HG03196 (cell line): ENCODE data around the gene UBE2L3.
A peak's percentile ranks its signal among the peaks of the same experiment; 100 is the strongest.
"Not testable (repeated sequence)": the region's sequence is repeated elsewhere in the genome, so short reads cannot be mapped to it uniquely, and the experiment has no call there.

Experiments used
- ATAC-seq: cut with Tn5 transposase; IDR thresholded peaks from one replicate; pipeline ENCODE4 v1.9.1; 2021; ENCODE audit not compliant: unreplicated experiment

The UBE2L3 gene

DNA sequence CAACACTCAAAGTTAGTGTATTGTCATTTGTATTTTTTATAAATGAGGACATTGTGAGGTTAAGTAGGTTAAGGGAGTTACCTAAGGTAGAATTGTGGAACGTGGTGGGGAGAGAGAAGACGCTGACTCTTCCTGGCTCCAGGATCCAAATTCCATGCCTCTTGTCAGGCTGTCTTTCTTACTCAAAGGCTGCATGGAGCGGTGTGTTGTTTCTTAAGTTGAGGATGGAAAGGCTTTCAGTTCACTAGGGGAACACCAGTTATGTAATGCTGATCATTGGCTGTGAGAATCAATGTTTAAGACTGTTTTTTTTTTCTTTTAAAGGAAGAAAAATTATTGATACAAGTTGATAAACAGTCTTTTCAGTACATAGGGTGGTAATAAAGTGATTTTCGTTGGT, 2.9 kb downstream of the UBE2L3 start:
- no peak for ATAC-seq

DNA sequence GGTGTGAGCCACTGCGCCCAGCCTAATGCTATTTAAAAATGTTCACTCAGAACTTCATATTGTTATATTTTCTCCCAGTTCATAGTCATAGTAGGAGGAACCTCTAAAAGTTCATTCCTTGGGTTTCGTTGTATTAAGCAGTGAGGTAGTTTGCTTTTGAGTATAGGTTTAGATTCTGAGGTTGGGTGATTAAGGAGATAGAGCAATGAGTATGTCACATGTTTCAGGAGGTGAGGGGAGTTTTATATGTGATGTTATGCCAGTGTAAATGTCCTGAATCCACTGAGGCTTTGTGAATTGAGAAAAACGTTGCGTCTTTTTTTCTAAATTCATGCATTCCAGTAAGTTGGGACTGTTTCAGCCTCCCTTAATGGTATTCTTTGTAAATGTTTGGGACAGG, 4.2 kb downstream of the UBE2L3 start:
- ATAC-seq: no peak

DNA sequence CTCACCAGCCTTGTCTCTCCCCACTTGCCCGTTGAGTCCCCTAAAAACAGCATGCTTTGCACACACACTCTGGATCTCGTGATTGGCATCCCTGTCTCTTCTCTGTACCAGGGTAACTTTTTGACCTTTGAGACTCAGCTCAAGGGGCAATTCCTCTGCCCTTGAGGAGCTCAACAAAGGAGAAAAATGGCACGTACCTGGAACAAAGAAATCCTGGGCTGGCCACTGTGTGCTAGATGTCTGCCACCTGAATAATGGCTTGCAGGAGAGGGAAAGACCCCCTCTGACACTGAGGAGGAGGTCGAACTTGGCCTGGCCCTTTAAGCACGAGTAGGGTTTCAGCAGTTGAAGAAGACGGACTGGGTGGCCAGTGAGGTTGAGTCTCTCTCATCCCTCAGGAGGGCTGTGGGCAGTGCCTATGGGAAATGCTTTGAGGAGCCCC, 5.8 kb downstream of the UBE2L3 start:
- no peak for ATAC-seq

DNA sequence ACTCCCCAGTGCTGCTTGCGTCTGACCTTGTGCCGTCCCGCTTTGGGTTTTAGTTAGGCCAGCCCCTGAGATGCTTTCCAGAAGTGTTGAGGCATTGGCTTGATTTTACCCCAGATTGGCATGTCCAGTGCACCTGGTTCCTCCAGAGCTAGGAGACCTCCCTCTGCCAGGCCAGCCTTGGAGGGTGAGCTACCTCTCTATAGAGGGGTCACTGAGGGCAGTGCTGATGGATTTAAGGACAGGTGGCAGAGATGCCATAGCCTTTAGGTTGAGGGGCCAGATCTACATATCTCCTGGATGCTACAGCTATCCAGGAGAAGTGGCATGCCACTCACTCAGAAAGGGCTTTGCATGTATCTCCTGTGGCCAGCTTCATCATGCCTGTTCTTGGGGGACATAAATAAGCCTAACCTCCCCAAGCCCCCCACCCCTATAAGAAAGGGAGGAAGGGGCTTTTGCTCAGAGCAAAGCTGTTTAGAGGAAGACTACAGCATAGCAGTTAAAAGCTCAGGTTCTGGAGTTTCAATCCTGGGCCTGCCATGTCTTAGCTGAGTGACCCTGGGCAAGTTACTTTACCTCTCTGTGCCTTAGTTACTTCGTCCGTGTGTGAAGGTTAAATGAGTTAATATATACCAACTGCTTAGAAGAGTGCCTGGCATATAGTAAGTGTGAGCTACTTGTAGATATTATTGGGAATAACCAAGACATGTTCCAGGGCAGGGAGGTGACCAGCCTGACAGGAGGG, 6.4 kb downstream of the UBE2L3 start:
- ATAC-seq: no peak

DNA sequence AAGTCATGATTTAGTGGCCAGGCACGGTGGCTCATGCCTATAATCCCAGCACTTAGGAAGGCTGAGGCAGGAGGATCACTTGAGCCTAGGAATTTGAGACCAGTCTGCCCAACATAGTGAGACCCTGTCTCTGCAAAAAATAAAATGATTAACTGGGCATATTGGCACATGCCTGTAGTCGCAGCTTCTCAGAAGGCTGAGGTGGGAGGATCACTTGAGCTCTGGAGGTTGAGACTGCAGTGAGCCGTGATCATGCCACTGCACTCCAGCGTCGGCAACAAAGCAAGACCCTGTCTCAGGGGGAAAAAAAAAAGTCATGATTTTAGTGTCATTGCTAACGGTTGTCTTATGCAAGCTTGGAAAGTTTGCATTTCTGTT, 11.9 kb downstream of the UBE2L3 start:
- ATAC-seq: no peak

DNA sequence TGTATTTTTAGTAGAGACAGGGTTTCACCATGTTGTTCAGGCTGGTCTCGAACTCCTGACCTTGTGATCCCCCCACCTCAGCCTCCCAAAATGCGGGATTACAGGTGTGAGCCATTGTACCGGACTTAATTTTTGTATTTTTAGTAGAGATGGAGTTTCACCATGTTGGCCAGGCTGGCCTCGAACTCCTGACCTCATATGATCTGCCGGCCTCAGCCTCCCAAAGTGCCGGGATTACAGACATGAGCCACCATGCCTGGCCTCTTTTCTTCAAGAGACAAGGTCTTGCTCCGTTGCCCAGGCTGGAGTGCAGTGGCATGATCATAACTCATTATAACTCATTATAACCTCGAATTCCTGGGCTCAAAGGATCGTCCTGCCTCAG, 13.1 kb downstream of the UBE2L3 start:
- not testable (repeated sequence) for ATAC-seq

DNA sequence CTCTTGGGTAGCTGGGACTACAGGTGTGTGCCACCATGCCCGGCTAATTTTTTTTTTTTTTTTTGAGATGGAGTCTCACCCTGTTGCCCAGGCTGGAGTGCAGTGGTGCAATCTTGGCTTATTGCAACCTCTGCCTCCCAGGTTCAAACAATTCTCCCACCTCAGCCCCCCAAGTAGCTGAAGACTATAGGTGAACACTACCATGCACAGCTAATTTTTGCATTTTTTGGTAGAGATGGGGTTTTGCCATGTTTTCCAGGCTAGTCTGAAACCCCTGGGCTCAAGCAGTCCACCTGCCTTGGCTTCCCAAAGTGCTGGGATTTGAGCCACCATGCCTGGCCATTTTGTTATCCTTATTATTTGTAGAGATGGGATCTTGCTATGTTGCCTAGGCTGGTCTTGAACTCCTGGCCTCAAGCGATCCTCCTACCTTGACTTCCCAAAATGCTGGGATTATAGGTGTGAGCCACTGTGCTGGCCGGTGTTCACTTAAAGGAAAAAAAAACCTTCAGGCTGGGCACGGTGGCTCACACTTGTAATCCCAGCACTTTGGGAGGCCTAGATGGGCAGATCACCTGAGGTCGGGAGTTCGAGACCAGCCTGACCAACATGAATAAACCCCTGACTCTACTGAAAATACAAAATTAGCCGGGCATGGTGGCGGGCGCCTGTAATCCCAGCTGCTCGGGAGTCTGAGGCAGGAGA, 13.6 kb downstream of the UBE2L3 start:
- not testable (repeated sequence) for ATAC-seq

DNA sequence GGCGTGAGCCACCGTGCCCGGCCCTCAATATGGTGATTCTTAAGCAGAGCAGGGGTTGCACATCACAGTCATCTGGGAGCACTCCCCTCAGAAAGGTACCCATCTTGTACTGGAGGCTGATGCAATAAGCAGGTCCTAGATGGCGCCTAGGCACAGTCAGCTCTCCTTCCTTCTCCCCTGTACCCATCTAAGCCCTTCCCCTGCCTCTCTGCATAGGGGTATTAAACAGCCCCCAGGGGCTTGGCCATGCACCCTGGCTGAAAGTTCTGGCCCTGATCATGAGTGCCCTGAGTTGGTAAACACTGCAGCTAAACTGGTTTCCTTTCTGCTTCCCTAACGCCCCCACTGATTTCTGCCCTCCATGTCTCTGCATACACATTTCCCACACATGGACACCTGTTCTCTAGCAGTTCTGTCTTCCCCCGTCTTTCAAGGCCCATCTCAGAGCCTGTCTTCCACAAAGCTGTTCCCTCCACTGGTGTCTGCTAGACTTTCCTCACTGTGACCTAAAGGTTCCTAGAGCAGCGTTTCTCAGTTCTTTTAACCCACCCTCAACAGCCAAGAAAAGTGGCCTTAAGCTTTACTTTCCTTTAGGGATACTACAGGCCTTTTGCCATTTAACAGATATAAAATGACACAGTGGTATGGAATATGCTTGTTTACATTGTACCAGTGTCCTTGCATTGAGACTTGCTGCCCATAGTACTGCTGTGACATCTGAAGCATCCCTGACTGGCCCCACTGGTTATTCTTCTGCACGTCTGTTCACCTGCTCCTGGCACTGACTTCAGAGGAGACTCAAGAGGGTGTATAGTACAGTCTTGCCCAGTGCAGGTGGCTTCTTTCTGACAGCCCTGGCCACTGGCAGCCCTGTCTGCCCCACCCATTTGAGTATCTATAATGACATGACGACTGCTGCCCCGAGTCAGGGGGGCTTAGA, 15.6 kb downstream of the UBE2L3 start:
- ATAC-seq: no peak

DNA sequence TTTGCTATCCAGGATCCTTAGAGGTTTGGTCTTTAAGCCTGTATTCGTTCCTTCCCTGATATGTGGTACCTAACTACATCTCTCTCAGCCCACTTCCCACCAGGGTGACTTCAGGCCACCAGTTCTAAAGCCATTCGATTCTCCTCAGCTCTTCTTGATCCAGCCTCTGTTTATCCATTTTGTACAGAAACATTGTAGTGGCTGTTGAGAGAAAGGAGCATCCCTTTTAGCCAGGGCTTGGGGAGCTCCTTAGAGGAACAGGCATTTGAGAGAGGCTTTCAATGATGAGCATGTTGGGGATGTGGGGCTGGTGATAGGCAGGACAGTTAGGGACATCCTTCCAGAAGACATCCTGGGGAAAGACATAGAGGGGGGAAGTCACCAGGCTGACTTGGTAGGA, 17.9 kb downstream of the UBE2L3 start:
- no peak for ATAC-seq

DNA sequence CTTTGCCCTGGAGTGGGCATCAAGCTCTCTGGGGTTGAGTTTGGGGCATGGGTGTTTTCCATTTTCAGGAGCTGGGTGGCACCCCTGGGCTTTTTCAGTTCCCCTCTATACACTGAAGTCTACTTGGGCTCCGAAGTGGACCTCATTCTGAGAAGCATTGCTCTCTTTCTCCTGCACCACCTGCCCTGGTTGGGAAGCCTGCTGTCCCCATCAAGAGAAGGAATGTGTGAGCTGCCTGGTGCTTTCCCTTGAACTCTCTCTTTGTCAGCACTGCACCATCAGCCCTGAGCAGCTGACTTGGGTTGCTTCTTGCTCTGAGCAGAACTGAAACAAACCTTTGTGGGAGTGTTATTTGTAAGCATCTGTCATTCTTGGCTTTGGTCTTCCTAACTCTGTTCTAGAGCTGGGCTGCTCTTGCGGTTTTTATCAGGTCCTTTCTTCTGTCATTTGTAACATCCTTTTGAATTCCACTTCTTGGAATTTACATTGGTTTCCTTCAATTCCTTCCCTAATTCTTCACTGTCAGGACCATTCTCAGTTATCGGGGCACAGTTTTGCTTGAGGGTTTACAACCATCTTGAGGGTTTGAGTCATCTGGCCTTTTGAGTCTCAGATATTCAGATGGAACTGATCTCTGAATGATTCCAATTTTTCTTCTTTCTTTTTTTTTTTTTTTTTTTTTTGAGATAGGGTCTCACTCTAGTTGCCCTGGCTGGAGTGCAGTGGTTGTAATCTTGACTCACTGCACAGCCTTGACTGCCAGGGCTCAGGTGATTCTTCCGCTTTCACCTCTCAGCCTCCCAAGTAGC, 20.5 kb downstream of the UBE2L3 start:
- ATAC-seq: peak; percentile 77

DNA sequence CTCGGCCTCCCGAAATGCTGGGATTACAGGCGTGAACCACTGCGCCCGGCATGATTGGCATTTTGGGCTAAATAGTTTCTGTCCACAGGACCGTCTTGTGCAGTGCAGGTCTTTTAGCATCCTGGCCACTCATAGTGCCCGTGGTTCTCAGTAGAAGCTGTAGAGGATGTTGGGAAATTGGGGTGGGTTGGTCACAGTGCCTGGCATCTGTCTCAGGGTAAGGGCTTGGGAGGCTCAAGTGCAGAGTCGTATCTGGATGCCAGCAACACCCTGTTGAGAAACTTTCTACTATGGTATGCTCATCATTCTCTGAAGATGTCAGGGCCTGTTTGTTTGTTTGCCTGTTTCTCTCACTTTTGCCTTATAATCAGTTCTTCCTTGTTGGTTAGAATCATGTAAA, 21.9 kb downstream of the UBE2L3 start:
- no peak for ATAC-seq

DNA sequence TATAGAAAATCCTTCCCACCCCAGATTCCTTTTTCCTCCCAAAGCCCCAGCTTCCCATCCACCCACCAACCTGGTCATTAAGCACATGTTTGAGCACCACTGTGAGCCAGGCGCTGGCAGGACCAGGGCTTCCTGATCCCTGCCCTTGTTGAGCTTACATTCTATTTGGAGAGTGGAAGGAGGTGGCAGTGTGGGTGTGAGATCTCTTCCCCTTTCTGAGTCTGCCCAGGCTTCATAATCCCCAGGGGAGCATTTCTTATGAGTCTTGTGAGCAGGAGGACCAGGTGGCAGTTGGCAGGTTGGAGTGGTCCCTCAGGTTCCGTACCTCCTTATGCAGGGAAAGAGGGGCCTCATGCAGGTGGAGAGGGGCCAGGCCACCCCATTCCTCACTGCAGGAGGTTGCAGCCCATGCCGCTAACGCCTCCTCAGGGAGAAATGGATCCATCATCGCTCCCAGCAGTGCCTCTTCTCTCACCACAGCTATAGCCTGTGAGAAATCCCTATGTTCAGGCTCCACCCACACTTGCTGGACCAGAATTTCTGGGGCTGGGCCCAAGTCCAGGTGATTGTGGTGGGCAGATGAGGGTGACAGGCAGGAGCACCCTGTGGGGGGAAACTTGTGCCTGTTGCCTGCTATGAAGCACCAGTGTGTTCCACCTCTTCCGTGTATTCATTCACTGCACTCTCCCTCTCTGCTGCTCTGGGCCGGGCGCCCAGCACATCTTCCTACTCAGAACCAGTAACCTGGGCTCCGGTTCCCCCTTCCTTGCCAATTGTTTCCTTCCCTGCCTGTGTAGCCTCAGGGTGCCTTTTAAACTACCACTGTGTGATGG, 23.5 kb downstream of the UBE2L3 start:
- ATAC-seq: no peak

DNA sequence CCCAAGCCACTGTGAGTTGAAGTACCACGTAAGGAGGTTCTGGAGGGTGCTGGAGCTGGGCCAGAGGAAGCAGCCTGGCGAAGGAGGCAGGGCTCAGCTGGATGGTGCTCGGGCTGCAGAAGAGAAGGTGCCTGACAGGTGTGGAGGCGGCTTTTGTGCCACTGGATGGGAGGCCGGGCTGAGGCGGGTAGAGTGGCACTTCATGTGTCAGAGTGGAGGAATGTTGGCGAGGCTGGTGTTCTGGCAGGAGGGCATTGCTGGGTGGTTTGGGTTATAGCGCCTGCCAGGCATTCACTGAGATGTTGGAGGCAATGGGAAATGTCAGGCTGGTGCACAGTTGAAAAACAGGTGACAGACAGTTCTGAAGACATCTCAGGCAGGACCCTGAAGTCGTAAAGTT, 24.2 kb downstream of the UBE2L3 start:
- no peak for ATAC-seq

DNA sequence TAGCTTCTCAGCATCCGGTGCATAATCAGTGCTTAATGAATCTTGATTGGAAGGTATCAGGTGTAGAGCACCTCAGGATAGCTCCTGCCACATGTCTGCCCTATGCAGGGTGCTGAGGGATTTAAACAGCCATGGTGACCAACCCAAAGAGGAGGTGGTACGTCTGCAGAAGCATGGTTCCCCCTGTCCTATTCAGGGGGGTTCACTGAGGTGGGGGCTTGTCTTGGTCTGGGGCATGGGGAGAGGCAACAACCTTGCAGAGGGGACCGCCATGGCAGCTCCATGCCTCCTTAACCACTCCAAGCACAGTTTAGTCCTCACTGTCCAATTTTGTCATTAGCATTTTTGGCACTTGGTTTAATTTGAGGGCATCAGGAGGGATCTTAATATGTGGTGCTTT, 24.9 kb downstream of the UBE2L3 start:
- ATAC-seq: no peak

DNA sequence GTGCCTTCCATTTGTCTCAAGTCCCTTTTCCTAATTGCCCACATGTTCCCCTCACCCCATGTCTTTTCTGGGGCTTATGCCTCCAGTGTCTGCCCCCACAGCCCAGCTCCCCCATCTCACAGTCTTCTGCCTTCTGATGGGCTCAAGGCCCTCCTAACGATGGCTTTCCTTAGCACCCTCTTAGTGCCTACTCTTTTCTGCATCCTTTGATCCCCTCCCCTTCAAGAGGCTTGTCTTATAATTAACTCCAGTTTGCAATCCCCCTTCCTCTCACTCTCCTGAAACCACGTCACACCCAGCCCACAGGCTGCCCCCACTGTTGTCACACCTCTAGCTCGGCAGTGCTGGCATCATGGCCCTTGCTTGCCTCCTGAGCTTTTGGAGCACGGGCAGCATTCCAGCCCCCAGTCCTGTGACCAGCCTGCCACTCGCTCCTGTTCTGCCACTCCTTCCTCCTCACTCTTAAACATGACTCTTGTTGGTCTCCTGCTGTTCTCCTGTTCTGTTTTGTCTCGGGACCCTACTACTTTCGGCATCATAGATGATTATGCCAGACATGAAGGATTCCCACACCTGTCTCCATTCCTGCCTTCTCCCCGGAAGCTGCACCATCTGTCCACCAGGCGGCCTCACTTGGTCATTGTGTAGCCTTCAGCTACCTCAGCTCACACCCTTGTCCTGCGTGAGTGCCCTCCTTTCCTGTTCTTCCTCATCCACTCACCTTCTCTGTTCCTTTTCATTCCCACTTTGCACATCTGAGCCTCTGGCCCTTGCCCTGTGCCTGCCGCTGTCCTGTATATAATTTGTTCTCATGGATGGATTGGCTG, 26.1 kb downstream of the UBE2L3 start:
- ATAC-seq: no peak

DNA sequence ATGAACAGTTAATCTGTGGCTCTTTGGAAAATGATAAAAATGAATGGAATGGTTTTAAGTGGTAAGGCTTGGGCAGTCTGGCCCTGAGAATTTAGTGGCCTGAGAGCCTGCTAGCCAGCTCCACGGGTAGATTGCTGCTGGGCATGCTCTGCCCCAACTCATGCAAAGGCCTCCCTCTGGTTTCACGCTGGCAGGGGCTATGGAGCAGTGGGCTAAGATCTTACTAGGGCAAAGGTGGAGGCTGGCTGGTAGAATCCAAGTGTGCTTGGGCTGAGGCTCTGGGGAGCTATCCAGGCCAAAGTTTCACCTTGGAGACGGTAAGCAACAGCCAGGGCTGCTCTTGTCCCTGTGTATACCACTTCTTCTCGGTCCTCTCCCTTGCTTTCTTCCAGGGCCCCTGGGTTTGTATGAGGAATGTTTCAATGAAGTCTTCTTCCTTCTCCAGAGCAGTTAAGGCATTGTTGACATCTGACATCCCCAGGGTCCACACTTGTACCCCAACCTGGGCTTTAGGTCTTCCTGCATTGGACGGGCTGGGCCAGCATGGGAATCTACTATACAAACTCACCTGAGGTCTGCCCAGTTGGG, 27.4 kb downstream of the UBE2L3 start:
- no peak for ATAC-seq

DNA sequence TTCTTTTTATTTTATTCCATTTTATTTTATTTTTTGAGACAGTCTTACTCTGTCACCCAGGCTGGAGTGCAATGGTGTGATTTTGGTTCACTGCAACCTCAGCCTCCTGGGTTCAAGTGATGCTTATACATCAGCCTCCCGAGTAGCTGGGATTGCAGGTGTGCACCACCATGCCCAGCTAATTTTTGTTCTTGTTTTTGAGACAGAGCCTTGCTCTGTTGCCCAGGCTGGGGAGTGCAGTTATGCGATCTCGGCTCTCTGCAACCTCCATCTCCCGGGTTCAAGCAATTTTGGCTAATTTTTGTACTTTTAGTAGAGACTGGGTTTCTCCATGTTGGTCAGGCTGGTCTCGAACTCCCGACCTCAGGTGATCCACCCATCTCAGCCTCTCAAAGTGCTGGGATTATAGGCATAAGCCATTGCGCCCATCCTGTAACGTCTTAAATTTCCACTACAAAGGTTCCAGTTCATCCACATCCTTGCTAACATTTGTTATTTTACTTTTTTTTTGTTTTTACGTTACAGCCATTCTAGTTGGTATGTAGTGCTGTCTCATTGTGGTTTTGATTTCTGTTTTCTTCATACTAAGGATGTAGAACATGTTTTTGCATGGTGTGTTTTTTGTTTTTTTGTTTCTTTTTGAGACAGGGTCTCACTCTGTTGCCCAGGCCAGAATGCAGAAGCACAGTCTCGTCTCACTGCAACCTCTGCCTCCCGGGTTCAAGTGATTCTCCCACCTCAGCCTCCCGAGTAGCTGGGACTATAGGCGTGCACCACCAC, 29.0 kb downstream of the UBE2L3 start:
- not testable (repeated sequence) for ATAC-seq

DNA sequence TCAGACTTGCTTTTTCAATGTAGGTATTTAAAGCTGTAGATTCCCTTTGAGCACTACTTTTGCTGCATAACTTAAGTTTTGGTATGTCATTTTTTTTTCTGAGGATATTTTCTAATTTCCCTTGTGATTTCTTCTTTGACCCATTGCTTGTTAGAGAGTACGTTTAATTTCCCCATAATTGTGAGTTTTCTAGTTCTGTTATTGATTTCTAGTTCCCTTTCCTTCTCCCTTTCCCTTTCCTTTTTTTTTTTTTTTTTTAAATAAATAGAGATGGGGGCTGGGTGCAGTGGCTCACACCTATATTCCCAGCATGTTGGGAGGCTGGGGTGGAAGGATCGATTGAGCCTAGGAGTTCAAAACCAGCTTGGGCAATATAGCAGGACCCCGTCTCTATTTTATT, 30.8 kb downstream of the UBE2L3 start:
- ATAC-seq: no peak
